HG03196 (cell line): Measurements from ENCODE around the gene TRABD2A.
"Not testable (repeated sequence)": the region's sequence is repeated elsewhere in the genome, so short reads cannot be mapped to it uniquely, and the experiment has no call there.

Experiments
- ATAC-seq: cut with Tn5 transposase; IDR thresholded peaks from one replicate; pipeline ENCODE4 v1.9.1; 2021; ENCODE audit not compliant: unreplicated experiment

TRABD2A gene

GRCh38 chr2:84880395-84880644, 564 bp downstream of the TRABD2A start:
- ATAC-seq = no peak

- peak; percentile 40 for ATAC-seq
These were observed 1.1 kb downstream of the TRABD2A start for GRCh38 chr2:84879584-84880394.

GRCh38 chr2:84878896-84879583, 1.8 kb downstream of the TRABD2A start:
- ATAC-seq = no peak

DNA sequence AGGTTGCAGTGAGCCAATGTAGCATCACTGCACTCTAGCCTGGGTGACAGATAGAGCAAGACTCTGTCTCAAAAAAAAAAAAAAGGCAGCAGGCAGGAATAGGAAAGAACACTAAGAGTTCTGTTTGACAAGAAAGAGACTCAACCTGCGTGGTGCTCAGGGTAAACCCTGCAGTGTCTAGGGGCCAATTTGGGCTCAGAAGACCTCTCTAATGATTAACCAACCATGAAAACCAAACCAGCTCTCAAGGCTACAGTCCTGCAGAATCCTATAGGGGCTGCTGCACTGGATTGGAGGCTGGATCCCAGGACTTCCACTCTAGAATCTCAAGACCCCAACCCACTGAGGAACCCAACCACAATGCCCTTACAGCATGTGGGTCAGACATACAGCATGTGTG, 2.4 kb downstream of the TRABD2A start:
- no peak for ATAC-seq

- no peak for ATAC-seq
These were observed 4.5 kb downstream of the TRABD2A start for GRCh38 chr2:84876369-84876768.

GRCh38 chr2:84875619-84876018, 5.3 kb downstream of the TRABD2A start:
- ATAC-seq = not testable (repeated sequence)

DNA sequence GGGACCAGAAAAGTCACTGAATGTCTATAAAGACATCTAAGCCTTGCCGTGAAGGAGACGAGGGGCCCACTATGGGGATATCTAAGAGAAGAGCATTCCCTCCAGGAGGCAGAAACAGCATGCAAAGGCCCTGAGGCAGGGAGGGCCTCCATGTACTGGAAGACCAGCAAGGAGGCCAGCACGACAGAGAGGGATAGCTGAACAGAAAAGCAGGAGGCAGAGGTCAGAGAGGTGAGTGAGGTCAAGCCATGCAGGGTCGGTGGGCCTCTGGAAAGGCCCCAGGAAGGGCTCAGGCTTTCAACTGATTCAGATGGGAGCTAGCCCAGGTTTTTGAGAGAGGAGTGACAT, 5.7 kb downstream of the TRABD2A start:
- no peak for ATAC-seq

DNA sequence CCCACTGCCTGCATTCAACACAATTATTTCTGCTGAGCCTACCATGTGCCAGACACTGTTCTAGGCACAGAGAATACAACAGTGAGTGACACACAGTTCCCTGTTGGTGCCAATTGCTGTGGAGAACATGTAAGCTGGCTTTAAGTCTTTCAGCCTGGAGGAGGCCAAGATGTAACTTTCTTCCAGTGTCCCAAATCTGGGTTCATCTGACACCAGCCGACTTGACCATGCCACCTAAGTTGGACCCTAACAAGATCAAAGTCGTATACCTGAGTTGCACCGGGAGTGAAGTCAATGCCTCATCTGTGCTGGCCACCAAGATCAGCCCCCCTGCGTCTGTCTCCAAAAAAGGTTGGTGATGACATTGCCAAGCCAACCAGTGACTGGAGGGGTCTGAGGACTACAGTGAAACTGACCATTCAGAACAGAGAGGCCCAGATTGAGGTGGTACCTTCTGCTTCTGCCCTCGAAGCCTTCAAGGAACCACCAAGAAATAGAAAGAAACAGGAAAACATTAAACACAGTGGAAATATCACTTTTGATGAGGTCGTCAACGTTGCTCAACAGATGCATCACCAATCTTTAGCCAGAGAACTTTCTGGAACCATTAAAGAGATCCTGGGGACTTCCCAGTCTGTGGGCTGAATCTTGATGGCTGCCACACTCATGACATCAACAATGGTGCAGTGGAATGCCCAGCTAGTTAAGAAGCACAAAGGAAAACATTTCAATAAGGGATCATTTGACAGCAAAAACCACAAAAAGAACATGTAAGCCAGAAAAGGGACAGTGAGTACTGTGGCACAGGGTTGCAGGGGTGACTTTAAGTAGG, 6.3 kb downstream of the TRABD2A start:
- no peak for ATAC-seq

DNA sequence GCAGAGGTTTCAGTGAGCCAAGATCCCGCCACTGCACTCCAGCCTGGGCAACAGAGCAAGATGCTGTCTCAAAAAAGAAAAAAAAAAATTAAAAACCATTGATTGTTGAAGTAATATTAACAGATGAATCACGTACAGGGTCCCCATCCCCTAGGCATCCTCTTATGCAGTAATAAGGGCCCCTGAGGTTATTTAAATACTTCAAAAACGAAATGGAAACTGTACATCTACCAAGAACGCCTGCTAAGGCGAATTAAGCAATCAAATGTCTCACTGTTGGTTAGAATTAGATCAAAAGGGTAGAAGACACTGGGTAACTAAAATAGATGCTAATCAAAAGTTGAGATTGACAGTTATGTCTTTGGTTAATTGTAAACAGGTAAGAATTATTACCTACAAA, 7.5 kb downstream of the TRABD2A start:
- no peak for ATAC-seq

- ATAC-seq = not testable (repeated sequence)
These were observed 8.2 kb downstream of the TRABD2A start for GRCh38 chr2:84872691-84873090.

DNA sequence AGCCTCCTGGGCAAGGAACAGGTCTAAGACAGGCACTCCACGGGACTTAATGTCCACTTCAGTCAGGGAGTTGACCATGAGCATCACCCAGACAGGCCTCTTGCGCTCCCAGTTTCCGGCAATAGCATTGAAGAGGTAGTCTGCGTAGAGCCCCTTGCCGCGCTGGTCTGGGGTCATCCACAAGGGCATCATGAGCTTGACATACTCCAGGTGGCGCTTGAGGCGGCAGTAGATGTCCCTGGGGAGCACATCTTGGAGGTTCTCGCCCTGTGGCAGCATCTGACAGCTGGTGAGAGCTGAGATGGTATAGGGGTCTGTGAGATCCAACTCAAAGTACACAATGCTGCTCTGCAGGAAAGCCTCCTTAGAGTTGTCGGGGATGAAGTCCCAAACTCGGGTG, 10.6 kb downstream of the TRABD2A start:
- ATAC-seq = no peak

DNA sequence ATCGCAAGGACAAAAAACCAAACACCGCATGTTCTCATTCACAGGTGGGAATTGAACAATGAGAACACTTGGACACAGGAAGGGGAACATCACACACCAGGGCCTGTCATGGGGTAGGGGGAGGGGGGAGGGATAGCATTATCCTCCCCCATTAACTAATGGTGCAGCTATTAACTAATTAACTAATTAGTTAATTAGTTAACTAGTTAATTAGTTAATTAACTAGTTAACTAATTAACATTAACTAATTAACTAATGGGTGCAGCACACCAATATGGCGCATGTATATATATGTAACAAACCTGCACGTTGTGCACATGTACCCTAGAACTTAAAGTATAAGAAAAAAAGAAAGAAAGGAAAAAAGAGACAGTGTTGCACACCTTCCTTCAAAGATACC, 12.6 kb downstream of the TRABD2A start:
- not testable (repeated sequence) for ATAC-seq

GRCh38 chr2:84866122-84866521, 14.8 kb downstream of the TRABD2A start:
- ATAC-seq = no peak

DNA sequence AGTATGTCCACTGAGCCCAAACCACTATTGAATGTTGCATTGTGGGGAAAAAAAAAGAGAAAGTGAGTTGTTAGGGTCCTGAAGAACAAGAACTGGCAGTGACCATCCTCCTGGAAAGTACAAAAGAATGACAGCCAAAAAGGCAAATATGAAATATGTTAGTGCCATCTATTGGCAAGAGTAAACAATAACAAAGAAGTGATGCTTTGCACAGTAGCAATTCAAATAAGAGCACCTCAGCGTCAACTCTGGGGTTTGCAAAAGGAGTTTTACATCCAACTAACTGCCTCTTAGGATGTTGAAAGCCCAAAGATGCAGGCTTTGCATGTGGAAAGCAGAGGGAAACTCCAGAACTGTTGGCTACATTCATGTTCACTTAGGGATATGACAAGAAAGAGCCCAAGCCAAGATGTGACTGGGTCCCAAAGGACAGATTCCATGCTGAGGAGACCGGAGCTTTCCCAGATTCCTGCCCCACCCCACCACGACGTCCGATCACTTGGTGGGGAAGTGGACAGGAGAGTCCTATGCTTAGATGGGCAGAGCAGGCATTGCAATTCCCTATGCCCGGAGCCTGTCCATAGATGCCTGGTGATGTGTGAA, 15.6 kb downstream of the TRABD2A start:
- no peak for ATAC-seq

DNA sequence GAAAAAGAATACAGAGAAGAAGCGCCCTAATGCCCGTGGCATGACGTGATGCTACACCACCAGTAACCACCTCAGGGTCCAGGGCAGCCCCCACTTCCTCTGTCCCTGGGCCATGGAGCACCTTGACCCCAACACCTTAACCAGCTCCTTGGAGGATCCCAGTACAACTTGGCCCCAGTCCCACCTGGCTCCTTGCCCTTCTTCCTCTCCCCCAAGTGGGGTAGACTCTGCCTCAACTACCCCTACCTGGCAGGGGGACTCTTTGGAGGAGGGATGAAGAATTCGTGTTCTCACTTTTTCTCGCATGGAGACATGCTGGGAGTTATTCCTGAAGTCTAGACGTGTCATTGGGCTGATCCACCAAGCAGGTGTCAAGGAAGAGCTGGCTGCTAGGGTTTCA, 18.9 kb downstream of the TRABD2A start:
- no peak for ATAC-seq

- ATAC-seq = no peak
These were observed 19.3 kb downstream of the TRABD2A start for GRCh38 chr2:84861539-84861938.

GRCh38 chr2:84858937-84859336, 21.9 kb downstream of the TRABD2A start:
- no peak for ATAC-seq

GRCh38 chr2:84858123-84858522, 22.8 kb downstream of the TRABD2A start:
- no peak for ATAC-seq

GRCh38 chr2:84857566-84857965, 23.3 kb downstream of the TRABD2A start:
- no peak for ATAC-seq

DNA sequence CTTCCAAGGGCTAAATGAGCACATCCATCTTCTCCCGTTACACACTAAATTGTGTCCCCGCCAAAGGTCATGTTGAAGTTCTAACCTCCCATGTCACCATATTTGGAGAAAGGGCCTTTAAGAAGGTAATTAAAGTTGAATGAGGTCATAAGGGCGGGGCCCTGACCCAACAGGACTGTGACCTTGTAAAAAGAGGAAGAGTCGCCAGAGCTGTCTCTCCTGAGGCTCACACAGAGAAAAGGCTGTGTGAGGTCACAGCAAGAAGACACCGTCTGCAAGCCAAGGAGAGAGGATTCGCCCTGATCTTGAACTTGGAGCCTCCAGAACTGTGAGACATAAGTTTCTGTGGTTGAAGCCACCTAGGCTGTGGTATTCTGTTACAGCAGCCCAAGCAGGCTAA, 24.1 kb downstream of the TRABD2A start:
- peak; percentile 61 for ATAC-seq

- ATAC-seq = no peak
These were observed 25.2 kb downstream of the TRABD2A start for GRCh38 chr2:84855731-84856130.

DNA sequence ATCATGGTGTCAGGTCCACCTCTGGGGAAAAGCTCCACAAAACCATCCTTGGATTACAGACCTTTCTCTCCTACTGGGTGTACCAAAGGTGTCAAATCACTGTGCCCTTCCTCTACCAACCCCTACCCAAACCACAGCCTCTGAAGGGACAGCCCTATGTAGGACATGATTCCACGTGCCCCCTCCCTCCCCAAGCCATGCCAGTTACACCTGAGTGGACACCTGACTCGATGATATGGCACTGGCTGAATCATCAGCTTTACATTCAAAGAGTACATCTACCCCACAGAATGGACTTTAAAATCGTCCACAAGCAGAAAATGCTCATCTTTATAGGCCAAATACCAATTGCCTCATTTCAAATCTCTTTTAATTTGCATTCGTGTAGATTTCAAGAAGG, 26.0 kb downstream of the TRABD2A start:
- no peak for ATAC-seq
